ENCODE results near the gene ART3. TPM values are rescaled to one million over a fixed set of nuclear protein-coding genes. Genes with fewer than 3 reads are reported as not detected.

ART3 gene
- total RNA-seq, 1 experiment from 2014 or later, result not detected

GRCh38 chr4:76125816-76126215 lies 51.3 kb downstream of the ART3 start:
- H3K4me1 ChIP-seq (ENCODE audit: control insufficient read depth, insufficient read depth, low read length), result no peaks in the 10 kb centered on the region
- DNase-seq (ENCODE audit: low read depth, low spot score) (no peak), ATAC-seq (no peak)
- no peaks in the 10 kb centered on the region for H3K9me3 ChIP-seq (ENCODE audit: control insufficient read depth, insufficient read depth, low read depth, low read length)
- intact Hi-C loops (cut with micrococcal nuclease; ENCODE audit: unreplicated experiment), result no loop called here
- H3K36me3 ChIP-seq (ENCODE audit: control insufficient read depth, insufficient read depth, low read length), result peaks cover 5% of the 10 kb centered on the region
- no peak overlapping the region for H3K27ac ChIP-seq (ENCODE audit: low read length)
- H3K27me3 ChIP-seq (ENCODE audit: control insufficient read depth, insufficient read depth, low read length), result no peaks in the 10 kb centered on the region
- CTCF ChIA-PET, result no interaction called here
- no TSS peak for BruUV-seq (replicated peaks)
- no peak overlapping the region for H3K4me3 ChIP-seq (ENCODE audit: low read depth in 2 of 2, low read length in 2 of 2)
- in situ Hi-C loops (cut with HindIII; ENCODE audit: low pct_unique_long_range_greater_than_20kb, low sequenced_read_pairs), result no loop called here
- TF ChIP-seq POLR2AphosphoS5 (IDR thresholded peaks at IDR 0.05; ENCODE audit: low read depth, low read length), result no peak
- no peak for TF ChIP-seq TCF7L2 (IDR thresholded peaks at IDR 0.05; ENCODE audit: low read depth, low read length)
- no peak for TF ChIP-seq REST (IDR thresholded peaks at IDR 0.05; ENCODE audit: insufficient read depth in 1 of 2, low read depth in 2 of 2, low read length in 1 of 2)
- TF ChIP-seq CTCF (IDR thresholded peaks at IDR 0.05), result no peak
- TF ChIP-seq SIN3A (IDR thresholded peaks at IDR 0.05; ENCODE audit: borderline replicate concordance, insufficient read depth, low read depth, low read length), result no peak
- POLR2A ChIA-PET, result no interaction called here

- no peaks in the 10 kb centered on the region for H3K9me3 ChIP-seq (ENCODE audit: control insufficient read depth, insufficient read depth, low read depth, low read length)
- intact Hi-C loops (cut with micrococcal nuclease; ENCODE audit: unreplicated experiment) (no loop called here), in situ Hi-C loops (cut with HindIII; ENCODE audit: low pct_unique_long_range_greater_than_20kb, low sequenced_read_pairs) (no loop called here)
- no peak for TF ChIP-seq CTCF (IDR thresholded peaks at IDR 0.05)
- TF ChIP-seq POLR2AphosphoS5 (IDR thresholded peaks at IDR 0.05; ENCODE audit: low read depth, low read length), result no peak
- TF ChIP-seq TCF7L2 (IDR thresholded peaks at IDR 0.05; ENCODE audit: low read depth, low read length), result no peak
- TF ChIP-seq REST (IDR thresholded peaks at IDR 0.05; ENCODE audit: insufficient read depth in 1 of 2, low read depth in 2 of 2, low read length in 1 of 2), result no peak
- no peak for TF ChIP-seq SIN3A (IDR thresholded peaks at IDR 0.05; ENCODE audit: borderline replicate concordance, insufficient read depth, low read depth, low read length)
- BruUV-seq (replicated peaks), result no TSS peak
- ChIA-PET POLR2A (no interaction called here), CTCF (no interaction called here)
- ATAC-seq (no peak), DNase-seq (ENCODE audit: low read depth, low spot score) (no peak)
- H3K27me3 ChIP-seq (ENCODE audit: control insufficient read depth, insufficient read depth, low read length), result no peaks in the 10 kb centered on the region
- H3K4me1 ChIP-seq (ENCODE audit: control insufficient read depth, insufficient read depth, low read length), result no peaks in the 10 kb centered on the region
- H3K27ac ChIP-seq (ENCODE audit: low read length), result no peak overlapping the region
- peaks cover 12% of the 10 kb centered on the region for H3K36me3 ChIP-seq (ENCODE audit: control insufficient read depth, insufficient read depth, low read length)
- H3K4me3 ChIP-seq (ENCODE audit: low read depth in 2 of 2, low read length in 2 of 2), result no peak overlapping the region
Observed at GRCh38 chr4:76127754-76128153, 53.2 kb downstream of the ART3 start.

Data from Panc1 (cell line).